MG63 (cell line): ENCODE data around the gene PDK1. TPM values are rescaled to one million over a fixed set of nuclear protein-coding genes. Genes with fewer than 3 reads are reported as not detected.
A peak's percentile ranks its signal among the peaks of the same experiment; 100 is the strongest.
"Not testable (repeated sequence)": the region's sequence is repeated elsewhere in the genome, so short reads cannot be mapped to it uniquely, and the experiment has no call there.

Experiments used
- DNase-seq: peaks from one replicate; pipeline ENCODE4 v3.0.0-alpha.2; 2020
- H3K27me3 ChIP-seq: fragments of 250-450 bp; sonication (Bioruptor Pico); 2 replicates; pipeline ENCODE4 v1.5.1; 2020; ENCODE audit warnings: mild to moderate bottlenecking, moderate library complexity
- H3K36me3 ChIP-seq: fragments of 250-450 bp; sonication (Bioruptor Pico); 2 replicates; pipeline ENCODE4 v1.5.1; 2020; ENCODE audit warnings: mild to moderate bottlenecking, moderate library complexity
- H3K4me3 ChIP-seq: fragments of 250-450 bp; sonication (Bioruptor Pico); 2 replicates; pipeline ENCODE4 v1.5.1; 2020; ENCODE audit warnings: mild to moderate bottlenecking, moderate library complexity
- H3K9me3 ChIP-seq: fragments of 250-450 bp; sonication (Bioruptor Pico); 2 replicates; pipeline ENCODE4 v1.5.1; 2020; ENCODE audit warnings: mild to moderate bottlenecking, moderate library complexity
- total RNA-seq: library from RNA; depleted of rRNA; stranded (reverse); fragments of >200 nt; shearing (Covaris generic); gene quantifications from 2 replicates; pipeline ENCODE4 v1.2.3, GENCODE V29; 2014; ENCODE audit warnings: low replicate concordance; rRNA removed

The PDK1 gene
- 11.5 and 26.4 TPM in 2 replicates for total RNA-seq

- peak; percentile 89 for DNase-seq
- peak within 1 kb of the TSS; percentile 76 for H3K4me3 ChIP-seq
- H3K27me3 ChIP-seq: no peaks in the 10 kb centered on the region
- H3K9me3 ChIP-seq: no peaks in the 10 kb centered on the region
- peaks cover 8% of the 10 kb centered on the region for H3K36me3 ChIP-seq
Measured at GRCh38 chr2:172555522-172556283, at the start of gene PDK1. Gene PDK1 (plus strand): TSS chr2:172556090. CDS start chr2:172556151, 61 bp downstream.

- H3K27me3 ChIP-seq: no peaks in the 10 kb centered on the region
- DNase-seq: no peak
Measured at GRCh38 chr2:172507199-172507598, 48.7 kb upstream of the PDK1 start.

DNA sequence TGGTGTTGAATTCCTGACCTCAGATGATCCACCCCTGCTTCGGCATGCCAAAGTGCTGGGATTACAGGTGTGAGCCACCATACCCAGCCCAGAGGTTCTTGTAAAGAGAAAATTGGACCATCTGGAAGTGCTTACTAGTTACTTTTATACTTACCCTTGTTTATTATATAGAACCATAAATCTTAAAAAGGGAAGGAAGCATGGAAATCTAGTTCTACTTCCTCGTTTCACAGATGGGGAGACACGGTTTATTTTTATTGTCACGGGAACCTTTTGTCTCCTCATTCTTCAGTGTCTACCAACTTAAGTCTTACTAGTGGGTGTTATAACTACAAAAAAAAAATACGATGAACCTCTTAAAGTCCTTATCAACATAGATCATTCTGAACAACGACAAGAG lies 45.8 kb upstream of the PDK1 start:
- Histone ChIP-seq H3K9me3 (peaks cover 18% of the 10 kb centered on the region), H3K27me3 (no peaks in the 10 kb centered on the region), H3K4me3 (no peak overlapping the region), H3K36me3 (no peaks in the 10 kb centered on the region)
- no peak for DNase-seq

More at GRCh38 chr2:172507199-172507598, 48.7 kb upstream of the PDK1 start:
- no peak overlapping the region for H3K4me3 ChIP-seq
- peaks cover 6% of the 10 kb centered on the region; the same call in 1 of the 2 replicates for H3K9me3 ChIP-seq
- no peaks in the 10 kb centered on the region for H3K36me3 ChIP-seq

GRCh38 chr2:172510548-172510947 lies 45.3 kb upstream of the PDK1 start:
- DNase-seq: no peak
- Histone ChIP-seq H3K4me3 (no peak overlapping the region), H3K36me3 (no peaks in the 10 kb centered on the region), H3K27me3 (no peaks in the 10 kb centered on the region), H3K9me3 (peaks cover 22% of the 10 kb centered on the region)

DNA sequence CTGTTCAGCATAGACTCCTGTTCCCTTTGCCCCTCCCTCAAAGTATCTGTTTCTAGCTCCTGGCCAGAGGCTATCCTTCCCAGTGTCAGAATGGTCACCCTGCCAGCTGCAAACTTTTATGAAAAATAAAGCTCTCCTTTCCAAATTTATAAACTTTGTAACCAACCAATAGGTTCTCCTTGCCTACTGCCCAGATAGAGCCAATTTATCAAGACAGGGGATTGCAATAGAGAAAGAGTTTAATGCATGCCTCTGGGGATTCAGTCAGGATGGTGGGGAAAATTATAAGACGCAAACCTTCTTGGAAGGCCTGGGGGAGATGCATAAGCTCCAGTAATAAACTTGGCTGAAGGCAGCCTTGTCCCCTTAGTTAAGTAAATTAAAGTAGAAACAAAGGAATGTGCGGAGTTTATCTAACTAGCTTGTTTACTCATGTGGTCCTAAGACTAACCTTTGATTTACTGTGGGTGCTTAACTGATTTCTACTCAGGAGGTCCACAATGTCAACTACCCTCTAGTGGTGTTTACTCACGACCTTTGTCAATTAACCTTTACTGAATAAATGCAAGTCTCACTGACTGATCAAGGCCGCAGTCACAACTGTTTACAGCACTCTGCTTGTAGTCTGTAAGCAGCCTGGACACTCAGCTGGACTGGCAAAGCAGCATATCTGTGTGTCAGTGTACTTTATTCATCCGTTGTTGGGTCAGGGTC lies 42.9 kb upstream of the PDK1 start:
- Histone ChIP-seq H3K36me3 (no peaks in the 10 kb centered on the region), H3K9me3 (peaks cover 22% of the 10 kb centered on the region), H3K27me3 (no peaks in the 10 kb centered on the region), H3K4me3 (no peak overlapping the region)
- no peak for DNase-seq

- no peak overlapping the region for H3K4me3 ChIP-seq
- no peaks in the 10 kb centered on the region for H3K36me3 ChIP-seq
- peaks cover 22% of the 10 kb centered on the region for H3K9me3 ChIP-seq
- H3K27me3 ChIP-seq: no peaks in the 10 kb centered on the region
- DNase-seq: no peak
Measured at GRCh38 chr2:172513524-172513900, 42.4 kb upstream of the PDK1 start.

DNA sequence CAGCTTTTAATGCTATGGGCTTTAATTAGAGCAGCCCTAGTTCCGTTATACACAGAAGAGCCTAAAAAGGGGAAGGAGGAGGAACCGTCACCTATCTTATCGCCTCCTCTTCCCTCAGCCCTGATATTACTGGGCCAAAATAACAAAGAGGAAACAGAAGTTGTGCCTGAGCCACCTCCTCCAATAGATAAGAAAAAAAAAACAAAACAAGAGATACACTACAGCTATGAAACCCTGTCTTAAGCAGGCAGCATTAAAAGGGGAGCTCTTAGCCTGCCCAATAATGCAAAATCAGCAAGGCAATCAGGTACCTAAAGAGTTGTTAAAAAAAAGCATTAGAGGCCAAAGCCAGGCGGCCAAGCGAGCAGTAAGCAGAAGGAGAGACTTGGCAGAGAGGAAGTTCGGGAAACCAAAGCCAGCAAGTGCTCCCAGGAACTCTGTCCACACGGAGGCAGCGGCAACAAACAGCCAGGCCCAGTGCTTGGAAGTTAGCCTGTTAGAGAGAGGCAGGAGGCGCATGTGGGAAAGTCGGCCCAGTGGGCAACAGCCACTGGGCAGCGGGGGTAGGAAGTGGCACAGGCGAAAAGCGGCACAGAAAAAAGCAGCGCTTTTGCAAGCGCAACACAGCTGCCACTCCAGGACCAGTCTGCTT lies 41.8 kb upstream of the PDK1 start:
- H3K4me3 ChIP-seq: no peak overlapping the region
- DNase-seq: no peak
- peaks cover 22% of the 10 kb centered on the region for H3K9me3 ChIP-seq
- H3K27me3 ChIP-seq: no peaks in the 10 kb centered on the region
- H3K36me3 ChIP-seq: no peaks in the 10 kb centered on the region

GRCh38 chr2:172516299-172516698 lies 39.6 kb upstream of the PDK1 start:
- Histone ChIP-seq H3K36me3 (no peaks in the 10 kb centered on the region), H3K27me3 (no peaks in the 10 kb centered on the region), H3K4me3 (no peak overlapping the region), H3K9me3 (peaks cover 22% of the 10 kb centered on the region)
- DNase-seq: peak; percentile 6

DNA sequence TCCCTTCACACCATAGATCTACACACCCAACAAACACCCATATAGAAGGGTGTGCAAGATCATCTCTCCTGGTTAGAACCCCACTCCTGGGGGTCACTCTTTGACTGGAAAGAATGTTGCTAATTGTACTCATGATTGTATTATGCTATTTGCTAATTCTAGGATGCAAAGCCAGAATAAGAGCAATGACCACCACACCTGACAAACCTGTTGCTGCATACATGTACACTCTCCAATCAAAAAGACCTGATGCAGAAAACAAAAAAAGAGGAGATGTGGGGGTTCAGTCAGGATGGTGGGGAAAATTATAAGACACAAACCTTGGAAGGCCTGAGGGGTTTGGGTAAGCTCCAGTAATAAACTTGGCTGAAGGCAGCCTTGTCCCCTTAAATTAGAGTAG lies 36.9 kb upstream of the PDK1 start:
- no peaks in the 10 kb centered on the region for H3K36me3 ChIP-seq
- no peak for DNase-seq
- no peaks in the 10 kb centered on the region for H3K27me3 ChIP-seq
- H3K9me3 ChIP-seq: peaks cover 5% of the 10 kb centered on the region; the same call in 1 of the 2 replicates
- no peak overlapping the region for H3K4me3 ChIP-seq

DNA sequence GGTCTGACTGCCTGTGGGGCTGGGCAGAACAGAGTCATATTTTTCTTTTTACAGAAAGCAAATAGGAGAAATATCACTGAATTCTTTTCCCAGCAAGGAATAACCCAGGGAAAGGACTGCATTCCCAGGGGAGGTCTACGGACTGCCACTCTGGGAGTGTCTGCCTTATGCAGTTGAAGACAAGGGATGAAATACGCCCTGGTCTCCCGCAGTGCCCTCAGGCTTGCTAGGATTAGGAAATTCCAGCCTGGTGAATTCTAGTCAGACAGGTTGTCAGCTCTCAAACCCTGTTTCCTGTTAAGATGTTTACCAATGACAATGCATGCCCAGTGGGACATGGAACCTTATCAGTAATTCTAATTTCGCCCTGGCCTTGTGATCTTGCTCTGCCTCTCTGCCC lies 30.3 kb upstream of the PDK1 start:
- no peaks in the 10 kb centered on the region for H3K36me3 ChIP-seq
- H3K27me3 ChIP-seq: no peaks in the 10 kb centered on the region
- DNase-seq: no peak
- no peaks in the 10 kb centered on the region for H3K9me3 ChIP-seq
- H3K4me3 ChIP-seq: no peak overlapping the region

DNA sequence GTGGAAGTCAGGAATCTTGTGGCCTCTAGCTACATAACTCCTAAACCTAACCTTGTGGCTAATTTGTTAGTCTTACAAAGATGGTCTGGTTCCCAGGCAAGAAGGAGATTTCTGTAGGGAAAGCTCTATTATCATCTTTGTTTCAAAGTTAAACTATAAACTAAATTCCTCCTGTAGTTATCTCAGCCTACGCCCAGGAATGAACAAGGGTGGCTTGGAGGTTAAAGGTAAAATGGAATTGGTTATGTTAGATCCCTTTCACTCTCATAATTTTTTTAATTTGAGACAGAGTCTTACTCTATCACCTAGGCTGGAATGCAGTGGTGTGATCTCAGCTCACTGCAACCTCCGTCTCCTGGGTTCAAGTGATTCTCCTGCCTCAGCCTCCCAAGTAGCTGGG lies 24.6 kb upstream of the PDK1 start:
- Histone ChIP-seq H3K36me3 (no peaks in the 10 kb centered on the region), H3K27me3 (no peaks in the 10 kb centered on the region), H3K4me3 (no peak overlapping the region), H3K9me3 (no peaks in the 10 kb centered on the region)
- DNase-seq: no peak

DNA sequence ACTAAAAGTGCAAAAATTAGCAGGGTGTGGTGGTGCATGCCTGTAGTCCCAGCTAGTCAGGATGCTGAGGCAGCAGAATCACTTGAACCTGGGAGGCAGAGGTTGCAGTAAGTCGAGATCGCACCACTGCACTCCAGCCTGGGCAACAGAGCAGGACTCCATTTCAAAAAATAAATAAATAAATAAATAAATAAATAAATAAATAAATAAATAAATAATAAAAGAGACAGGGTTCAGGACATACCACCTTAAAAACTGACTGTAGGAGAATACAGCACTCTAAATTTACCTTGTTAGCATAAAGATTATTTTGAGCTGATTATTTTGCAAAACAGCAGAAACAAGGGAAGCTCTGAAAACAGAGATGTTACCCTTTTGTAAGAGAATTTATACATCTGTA lies 23.4 kb upstream of the PDK1 start:
- not testable (repeated sequence) for H3K4me3 ChIP-seq, H3K27me3 ChIP-seq, H3K36me3 ChIP-seq, DNase-seq, H3K9me3 ChIP-seq

DNA sequence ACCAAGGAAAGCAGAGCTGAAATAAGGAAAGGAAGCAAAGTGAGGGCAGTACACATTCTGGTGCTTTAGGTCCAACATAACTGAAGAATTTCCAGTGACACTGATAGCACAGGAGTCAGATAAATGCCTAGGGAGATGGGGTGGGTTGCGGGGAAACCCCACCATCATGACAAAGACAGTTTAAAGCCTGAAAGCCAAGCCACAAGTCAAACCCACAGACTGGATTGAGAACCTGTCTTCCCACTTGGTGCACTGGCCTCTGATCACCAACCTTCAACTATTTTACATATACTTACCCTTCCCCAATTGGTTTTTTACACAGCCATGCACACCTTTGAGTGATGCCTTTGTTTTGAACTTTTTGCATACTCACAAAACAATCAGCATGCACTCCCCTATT lies 22.2 kb upstream of the PDK1 start:
- H3K27me3 ChIP-seq: no peaks in the 10 kb centered on the region
- no peaks in the 10 kb centered on the region for H3K36me3 ChIP-seq
- no peak for DNase-seq
- H3K9me3 ChIP-seq: no peaks in the 10 kb centered on the region
- H3K4me3 ChIP-seq: no peak overlapping the region

GRCh38 chr2:172535119-172535518 lies 20.8 kb upstream of the PDK1 start:
- Histone ChIP-seq H3K36me3 (no peaks in the 10 kb centered on the region), H3K4me3 (no peak overlapping the region), H3K9me3 (peaks cover 7% of the 10 kb centered on the region), H3K27me3 (no peaks in the 10 kb centered on the region)
- DNase-seq: no peak

GRCh38 chr2:172537851-172538250 lies 18.0 kb upstream of the PDK1 start:
- H3K36me3 ChIP-seq, H3K9me3 ChIP-seq, DNase-seq, H3K4me3 ChIP-seq, H3K27me3 ChIP-seq: not testable (repeated sequence)

DNA sequence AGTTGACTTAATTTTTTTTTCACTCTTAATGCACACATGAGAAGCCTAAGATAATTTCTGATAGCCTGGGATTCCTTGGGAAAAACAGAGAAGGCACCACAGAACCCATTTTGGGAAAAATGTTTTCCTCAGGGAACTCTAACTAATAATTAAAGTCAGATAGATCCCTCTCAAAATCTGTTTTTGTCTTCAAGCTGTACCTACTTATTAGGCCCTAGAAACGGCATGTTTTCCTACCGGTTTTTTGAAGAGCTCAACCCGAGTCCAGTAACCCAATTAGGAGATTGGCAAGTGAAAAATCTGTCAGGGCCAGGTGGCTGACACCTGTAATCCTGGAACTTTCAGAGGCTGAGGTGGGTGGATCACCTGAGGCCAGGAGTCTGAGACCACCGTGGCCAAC lies 16.1 kb upstream of the PDK1 start:
- no peaks in the 10 kb centered on the region for H3K36me3 ChIP-seq

DNA sequence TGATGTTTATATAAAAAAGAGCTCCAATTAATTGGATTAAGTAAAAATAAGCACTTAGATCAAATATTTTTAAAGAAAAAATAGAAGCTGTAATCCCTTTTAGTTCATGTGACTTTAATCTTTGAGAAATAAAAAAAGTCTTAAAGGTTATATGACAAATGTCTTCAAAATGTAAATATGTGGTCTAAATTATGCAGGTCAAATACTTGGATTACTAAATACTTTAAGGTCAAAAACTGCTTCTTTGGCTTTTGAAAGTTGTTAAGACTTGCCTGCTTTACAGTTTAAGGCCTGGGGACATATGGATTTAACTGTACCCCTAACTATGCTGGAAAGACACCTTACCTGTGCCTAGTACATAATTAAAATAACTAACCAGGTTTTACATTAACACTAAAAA lies 15.5 kb upstream of the PDK1 start:
- no peak for DNase-seq

More for the DNA sequence above, 16.1 kb upstream of the PDK1 start:
- Histone ChIP-seq H3K4me3 (no peak overlapping the region), H3K9me3 (peaks cover 7% of the 10 kb centered on the region), H3K27me3 (no peaks in the 10 kb centered on the region)
- no peak for DNase-seq

More for the DNA sequence above, 15.5 kb upstream of the PDK1 start:
- no peak overlapping the region for H3K4me3 ChIP-seq
- H3K9me3 ChIP-seq: peaks cover 7% of the 10 kb centered on the region
- H3K36me3 ChIP-seq: no peaks in the 10 kb centered on the region
- H3K27me3 ChIP-seq: no peaks in the 10 kb centered on the region
